K562 (cell line): ENCODE data around the gene RNF224. TPM values are rescaled to one million over a fixed set of nuclear protein-coding genes. Genes with fewer than 3 reads are reported as not detected.

Source experiments
- ESRRA ChIP-seq: fragments of 450-650 bp; IDR thresholded peaks from 2 replicates; pipeline ENCODE4 v1.6.1; 2014; ENCODE audit warnings: low read depth, mild to moderate bottlenecking, moderate library complexity, borderline replicate concordance
- KAT7 ChIP-seq: sonication (generic); formaldehyde crosslinking; IDR thresholded peaks from 2 replicates; pipeline ENCODE4 v1.8.0; 2022; ENCODE audit warnings: missing genetic modification reagents, mild to moderate bottlenecking, borderline replicate concordance
- RBM22 ChIP-seq: fragments of 200-400 bp; formaldehyde crosslinking; IDR thresholded peaks from 2 replicates; pipeline ENCODE4 v1.6.1; 2018; ENCODE audit warnings: low read length, low read depth; ENCODE audit not compliant: poor library complexity, severe bottlenecking
- polyA plus RNA-seq, 8 experiments: library from polyadenylated mRNA; depleted of rRNA in 4 of 8; stranded (reverse) in 5 of 8; unstranded in 3 of 8; fragments of >200 nt; fragmentation: Nextera tagmentation in 2 of 8; fragmentation: Illumina TruSeq in 1 of 8; extraction: Ambion mirVana in 2 of 8; extraction: Trizol in 1 of 8; gene quantifications; 2 replicates each; pipeline versions ENCODE4 v1.2.1 to v1.2.3, GENCODE V29; 2011 to 2014; ENCODE audit warnings: inconsistent platforms in 1 of 8, missing spikeins in 1 of 8
- total RNA-seq, 7 experiments: library from RNA; depleted of rRNA in 6 of 7; stranded (reverse); fragments of >200 nt in 6 of 7; fragmentation: Illumina TruSeq in 2 of 7; extraction: Trizol in 2 of 7; gene quantifications; 2 replicates each; pipeline versions ENCODE4 v1.2.1 to v1.2.3, GENCODE V29; 2011 to 2021; ENCODE audit warnings: low replicate concordance in 1 of 7
- TF ChIP-seq, protein P1 (sequence below): sonication (generic); formaldehyde crosslinking; IDR thresholded peaks from 2 replicates; pipeline ENCODE4 v1.8.0; 2023; ENCODE audit warnings: missing genetic modification reagents, mild to moderate bottlenecking, borderline replicate concordance
- TF ChIP-seq, protein P2 (sequence below), 2 experiments: fragments of 450-650 bp; IDR thresholded peaks; 2 replicates each; pipeline ENCODE4 v1.6.1; 2018; ENCODE audit warnings: mild to moderate bottlenecking in 2 of 2, low read depth in 1 of 2; ENCODE audit not compliant: partially characterized antibody in 2 of 2

The RNF224 gene
- total and polyA plus RNA-seq, 9 of the 15 experiments (the other 6 are each of a cell fraction or from before 2014, with no cell fraction given): not detected

GRCh38 chr9:137242269-137243203 is 15.2 kb downstream of the RNF224 start (continued):
- TF ChIP-seq RBM22 (peak; percentile 94), ESRRA (0 out of 2 replicates have a peak, but pooled peaks have one; percentile 0), KAT7 (CRISPR knock-in tag) (peak; percentile 29; the same call in 1 of the 2 replicates)
- TF ChIP-seq, protein P1, sequence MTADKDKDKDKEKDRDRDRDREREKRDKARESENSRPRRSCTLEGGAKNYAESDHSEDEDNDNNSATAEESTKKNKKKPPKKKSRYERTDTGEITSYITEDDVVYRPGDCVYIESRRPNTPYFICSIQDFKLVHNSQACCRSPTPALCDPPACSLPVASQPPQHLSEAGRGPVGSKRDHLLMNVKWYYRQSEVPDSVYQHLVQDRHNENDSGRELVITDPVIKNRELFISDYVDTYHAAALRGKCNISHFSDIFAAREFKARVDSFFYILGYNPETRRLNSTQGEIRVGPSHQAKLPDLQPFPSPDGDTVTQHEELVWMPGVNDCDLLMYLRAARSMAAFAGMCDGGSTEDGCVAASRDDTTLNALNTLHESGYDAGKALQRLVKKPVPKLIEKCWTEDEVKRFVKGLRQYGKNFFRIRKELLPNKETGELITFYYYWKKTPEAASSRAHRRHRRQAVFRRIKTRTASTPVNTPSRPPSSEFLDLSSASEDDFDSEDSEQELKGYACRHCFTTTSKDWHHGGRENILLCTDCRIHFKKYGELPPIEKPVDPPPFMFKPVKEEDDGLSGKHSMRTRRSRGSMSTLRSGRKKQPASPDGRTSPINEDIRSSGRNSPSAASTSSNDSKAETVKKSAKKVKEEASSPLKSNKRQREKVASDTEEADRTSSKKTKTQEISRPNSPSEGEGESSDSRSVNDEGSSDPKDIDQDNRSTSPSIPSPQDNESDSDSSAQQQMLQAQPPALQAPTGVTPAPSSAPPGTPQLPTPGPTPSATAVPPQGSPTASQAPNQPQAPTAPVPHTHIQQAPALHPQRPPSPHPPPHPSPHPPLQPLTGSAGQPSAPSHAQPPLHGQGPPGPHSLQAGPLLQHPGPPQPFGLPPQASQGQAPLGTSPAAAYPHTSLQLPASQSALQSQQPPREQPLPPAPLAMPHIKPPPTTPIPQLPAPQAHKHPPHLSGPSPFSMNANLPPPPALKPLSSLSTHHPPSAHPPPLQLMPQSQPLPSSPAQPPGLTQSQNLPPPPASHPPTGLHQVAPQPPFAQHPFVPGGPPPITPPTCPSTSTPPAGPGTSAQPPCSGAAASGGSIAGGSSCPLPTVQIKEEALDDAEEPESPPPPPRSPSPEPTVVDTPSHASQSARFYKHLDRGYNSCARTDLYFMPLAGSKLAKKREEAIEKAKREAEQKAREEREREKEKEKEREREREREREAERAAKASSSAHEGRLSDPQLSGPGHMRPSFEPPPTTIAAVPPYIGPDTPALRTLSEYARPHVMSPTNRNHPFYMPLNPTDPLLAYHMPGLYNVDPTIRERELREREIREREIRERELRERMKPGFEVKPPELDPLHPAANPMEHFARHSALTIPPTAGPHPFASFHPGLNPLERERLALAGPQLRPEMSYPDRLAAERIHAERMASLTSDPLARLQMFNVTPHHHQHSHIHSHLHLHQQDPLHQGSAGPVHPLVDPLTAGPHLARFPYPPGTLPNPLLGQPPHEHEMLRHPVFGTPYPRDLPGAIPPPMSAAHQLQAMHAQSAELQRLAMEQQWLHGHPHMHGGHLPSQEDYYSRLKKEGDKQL (CRISPR knock-in tag): no peak
- TF ChIP-seq, protein P2, sequence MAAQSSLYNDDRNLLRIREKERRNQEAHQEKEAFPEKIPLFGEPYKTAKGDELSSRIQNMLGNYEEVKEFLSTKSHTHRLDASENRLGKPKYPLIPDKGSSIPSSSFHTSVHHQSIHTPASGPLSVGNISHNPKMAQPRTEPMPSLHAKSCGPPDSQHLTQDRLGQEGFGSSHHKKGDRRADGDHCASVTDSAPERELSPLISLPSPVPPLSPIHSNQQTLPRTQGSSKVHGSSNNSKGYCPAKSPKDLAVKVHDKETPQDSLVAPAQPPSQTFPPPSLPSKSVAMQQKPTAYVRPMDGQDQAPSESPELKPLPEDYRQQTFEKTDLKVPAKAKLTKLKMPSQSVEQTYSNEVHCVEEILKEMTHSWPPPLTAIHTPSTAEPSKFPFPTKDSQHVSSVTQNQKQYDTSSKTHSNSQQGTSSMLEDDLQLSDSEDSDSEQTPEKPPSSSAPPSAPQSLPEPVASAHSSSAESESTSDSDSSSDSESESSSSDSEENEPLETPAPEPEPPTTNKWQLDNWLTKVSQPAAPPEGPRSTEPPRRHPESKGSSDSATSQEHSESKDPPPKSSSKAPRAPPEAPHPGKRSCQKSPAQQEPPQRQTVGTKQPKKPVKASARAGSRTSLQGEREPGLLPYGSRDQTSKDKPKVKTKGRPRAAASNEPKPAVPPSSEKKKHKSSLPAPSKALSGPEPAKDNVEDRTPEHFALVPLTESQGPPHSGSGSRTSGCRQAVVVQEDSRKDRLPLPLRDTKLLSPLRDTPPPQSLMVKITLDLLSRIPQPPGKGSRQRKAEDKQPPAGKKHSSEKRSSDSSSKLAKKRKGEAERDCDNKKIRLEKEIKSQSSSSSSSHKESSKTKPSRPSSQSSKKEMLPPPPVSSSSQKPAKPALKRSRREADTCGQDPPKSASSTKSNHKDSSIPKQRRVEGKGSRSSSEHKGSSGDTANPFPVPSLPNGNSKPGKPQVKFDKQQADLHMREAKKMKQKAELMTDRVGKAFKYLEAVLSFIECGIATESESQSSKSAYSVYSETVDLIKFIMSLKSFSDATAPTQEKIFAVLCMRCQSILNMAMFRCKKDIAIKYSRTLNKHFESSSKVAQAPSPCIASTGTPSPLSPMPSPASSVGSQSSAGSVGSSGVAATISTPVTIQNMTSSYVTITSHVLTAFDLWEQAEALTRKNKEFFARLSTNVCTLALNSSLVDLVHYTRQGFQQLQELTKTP (IDR thresholded peaks at IDR 0.05; ENCODE audit: low read depth in 1 of 2, partially characterized antibody in 2 of 2): no peak
